GM21786 (cell line): ENCODE data around the gene ZNG1B.
"Not testable (repeated sequence)": the region's sequence is repeated elsewhere in the genome, so short reads cannot be mapped to it uniquely, and the experiment has no call there.

Experiments used
- ATAC-seq: cut with Tn5 transposase; IDR thresholded peaks from one replicate; pipeline ENCODE4 v1.9.1; 2021; ENCODE audit not compliant: unreplicated experiment

ZNG1B gene

DNA sequence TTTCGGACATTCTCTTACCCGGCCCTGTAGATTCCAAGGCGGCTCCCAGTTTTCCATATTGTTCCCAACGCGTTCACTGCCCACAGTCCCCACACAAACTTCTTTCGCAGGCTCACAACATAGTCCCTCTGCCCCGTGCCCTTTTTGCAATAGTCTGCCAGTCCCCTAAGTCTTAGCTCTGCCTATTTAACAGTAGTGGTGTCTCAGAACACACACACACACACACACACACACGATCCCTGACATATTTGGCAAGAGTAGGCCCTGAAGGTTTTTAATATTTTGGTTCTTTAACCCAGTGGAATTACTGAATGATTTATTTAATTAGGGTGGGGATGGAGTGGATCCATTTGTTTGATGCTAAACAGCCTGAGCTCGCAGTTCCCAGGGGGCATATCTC is 105.0 kb downstream of the ZNG1B start:
- ATAC-seq, result not testable (repeated sequence)
